Natural killer cell (primary cell): Measurements from ENCODE around the gene RAPGEF1. TPM values are rescaled to one million over a fixed set of nuclear protein-coding genes. Genes with fewer than 3 reads are reported as not detected.

Experiments
- ATAC-seq, 3 donors: fragments of 150-1000 bp in 2 of 3; fragments of 200-7000 bp in 1 of 3; cut with Tn5 transposase; 1 replicate in 1 of 3; 2 replicates in 2 of 3; pipeline ENCODE4 v1.10.0; 2021; ENCODE audit warnings: mild to moderate bottlenecking in 2 of 3, moderate library complexity in 2 of 3
- DNase-seq, 2 donors: peaks; one replicate each; pipeline versions ENCODE4 v3.0.0 to v3.0.0-alpha.2; 2013 to 2021; ENCODE audit warnings: mixed read lengths in 1 of 2
- H3K27ac ChIP-seq: one replicate; pipeline ENCODE4 v1.5.1; 2013; ENCODE audit warnings: mild to moderate bottlenecking, low read length
- H3K27me3 ChIP-seq: one replicate; pipeline ENCODE4 v1.6.1; 2013; ENCODE audit warnings: low read length; ENCODE audit not compliant: control insufficient read depth, insufficient read depth
- H3K36me3 ChIP-seq: one replicate; pipeline ENCODE4 v1.6.1; 2013; ENCODE audit warnings: low read length; ENCODE audit not compliant: control insufficient read depth, insufficient read depth
- H3K4me1 ChIP-seq: one replicate; pipeline ENCODE4 v1.6.1; 2013; ENCODE audit warnings: low read length; ENCODE audit not compliant: control insufficient read depth, insufficient read depth
- H3K4me3 ChIP-seq: one replicate; pipeline ENCODE4 v1.5.1; 2013; ENCODE audit warnings: low read length
- H3K9me3 ChIP-seq: one replicate; pipeline ENCODE4 v1.6.1; 2013; ENCODE audit warnings: low read length; ENCODE audit not compliant: control insufficient read depth, insufficient read depth
- H3K27ac Mint-ChIP-seq, 2 donors: one replicate each; pipeline ENCODE4 v1.8.0; 2022; ENCODE audit warnings: mild to moderate bottlenecking in 2 of 2, mixed read lengths in 2 of 2, moderate library complexity in 1 of 2
- H3K27me3 Mint-ChIP-seq, 2 donors: one replicate each; pipeline ENCODE4 v1.8.0; 2022; ENCODE audit warnings: low read depth in 2 of 2, mixed read lengths in 2 of 2
- H3K36me3 Mint-ChIP-seq: one replicate; pipeline ENCODE4 v1.8.0; 2022; ENCODE audit warnings: mixed read lengths
- H3K4me1 Mint-ChIP-seq, 2 donors: one replicate each; pipeline ENCODE4 v1.8.0; 2022; ENCODE audit warnings: mixed read lengths in 2 of 2
- H3K4me3 Mint-ChIP-seq: one replicate; pipeline ENCODE4 v1.8.0; 2022; ENCODE audit warnings: mild to moderate bottlenecking, moderate library complexity, mixed read lengths
- H3K9me3 Mint-ChIP-seq, 2 donors: one replicate each; pipeline ENCODE4 v1.8.0; 2022; ENCODE audit warnings: mixed read lengths in 2 of 2
- CTCF ChIP-seq: fragments of 200-600 bp; IDR thresholded peaks from one replicate; pipeline ENCODE4 v1.8.0; 2022; ENCODE audit warnings: antibody characterized with exemption
- WGBS: methylation state at CpG from one replicate; pipeline ENCODE4 v1.1.7; 2013; ENCODE audit warnings: missing lambda C conversion rate; ENCODE audit not compliant: insufficient coverage; 5-methylcytosine and 5-hydroxymethylcytosine counted together
- intact Hi-C: fragments of 100-400 bp; cut with micrococcal nuclease; formaldehyde crosslinking; loops from one replicate; pipeline ENCODE4 v1.14.2; 2022
- total RNA-seq, 4 donors: library from RNA; stranded (reverse); fragments of 120-200 nt in 1 of 4; gene quantifications; one replicate each; pipeline versions ENCODE4 v1.2.3 to v1.2.4, GENCODE V29; 2013 to 2022

Gene RAPGEF1
- total RNA-seq, 3 donors from 2014 or later (not counting 1 experiment from before 2014, with no cell fraction given) = 210 to 224 (median 222) TPM

GRCh38 chr9:131539223-131539923, 200.5 kb downstream of the RAPGEF1 start:
- H3K4me1 Mint-ChIP-seq = peaks cover 0 to 5% of the 10 kb centered on the region in 2 donors
- no peak overlapping the region for H3K27ac ChIP-seq
- peaks cover 2 to 6% of the 10 kb centered on the region in 2 donors for H3K9me3 Mint-ChIP-seq
- H3K4me3 Mint-ChIP-seq = peak overlapping the region; percentile 4
- peaks cover 2% of the 10 kb centered on the region for H3K27me3 ChIP-seq
- no peak overlapping the region for H3K4me3 ChIP-seq
- ATAC-seq = peak in 1 of 3 donors; percentile 43
- H3K27ac Mint-ChIP-seq = no peak overlapping the region
- no peak for TF ChIP-seq CTCF
- intact Hi-C loops = no loop called here
- H3K27me3 Mint-ChIP-seq = peaks cover 0 to under 1% of the 10 kb centered on the region in 2 donors
- peak in 1 of 2 donors; percentile 60 for DNase-seq
- H3K36me3 Mint-ChIP-seq = peaks cover 9% of the 10 kb centered on the region
- no peaks in the 10 kb centered on the region for H3K36me3 ChIP-seq
- whole genome bisulfite sequencing = 61% methylated on average over 7 of the region's 7 CpGs
- H3K9me3 ChIP-seq = peaks cover 18% of the 10 kb centered on the region
- H3K4me1 ChIP-seq = peaks cover 35% of the 10 kb centered on the region

- Mint-ChIP-seq H3K27ac (no peak overlapping the region), H3K4me3 (no peak overlapping the region), H3K4me1 (peaks cover 0 to 6% of the 10 kb centered on the region in 2 donors), H3K9me3 (peaks cover 0 to 2% of the 10 kb centered on the region in 2 donors), H3K27me3 (no peaks in the 10 kb centered on the region), H3K36me3 (no peaks in the 10 kb centered on the region)
- intact Hi-C loops = no loop called here
- no peaks in the 10 kb centered on the region for H3K27me3 ChIP-seq
- no peaks in the 10 kb centered on the region for H3K36me3 ChIP-seq
- WGBS = 96% methylated on average over 18 of the region's 19 CpGs
- DNase-seq (no peak), ATAC-seq (no peak)
- H3K27ac ChIP-seq = no peak overlapping the region
- peaks cover 39% of the 10 kb centered on the region for H3K4me1 ChIP-seq
- H3K9me3 ChIP-seq = peaks cover 3% of the 10 kb centered on the region
- no peak overlapping the region for H3K4me3 ChIP-seq
- no peak for TF ChIP-seq CTCF
Measured at GRCh38 chr9:131537946-131538345, 201.9 kb downstream of the RAPGEF1 start.

GRCh38 chr9:131534721-131535237, 205.1 kb downstream of the RAPGEF1 start:
- ATAC-seq = no peak
- Histone ChIP-seq H3K4me1 (peaks cover 46% of the 10 kb centered on the region), H3K27ac (no peak overlapping the region), H3K4me3 (no peak overlapping the region), H3K9me3 (no peaks in the 10 kb centered on the region), H3K27me3 (no peaks in the 10 kb centered on the region), H3K36me3 (peaks cover 1% of the 10 kb centered on the region)
- Mint-ChIP-seq H3K9me3 (no peaks in the 10 kb centered on the region), H3K4me3 (no peak overlapping the region), H3K4me1 (peaks cover 0 to 8% of the 10 kb centered on the region in 2 donors), H3K27ac (no peak overlapping the region), H3K27me3 (no peaks in the 10 kb centered on the region), H3K36me3 (no peaks in the 10 kb centered on the region)
- WGBS = 36% methylated on average over 8 of the region's 8 CpGs
- peak in 1 of 2 donors; percentile 58 for DNase-seq
- intact Hi-C loops = no loop called here
- TF ChIP-seq CTCF = no peak
